Endodermal cell (in vitro differentiated cells): ENCODE measurements around the gene AREL1. TPM values are rescaled to one million over a fixed set of nuclear protein-coding genes. Genes with fewer than 3 reads are reported as not detected.
"Not testable (repeated sequence)": the region's sequence is repeated elsewhere in the genome, so short reads cannot be mapped to it uniquely, and the experiment has no call there.

Experiments used
- DNase-seq: peaks from one replicate; pipeline ENCODE4 v3.0.0-alpha.2; 2017
- H3K27ac ChIP-seq: 2 replicates; pipeline ENCODE4 v1.5.1; 2013; ENCODE audit warnings: mild to moderate bottlenecking, low read depth, low read length, moderate library complexity
- H3K27me3 ChIP-seq: 2 replicates; pipeline ENCODE4 v1.6.1; 2013; ENCODE audit warnings: mild to moderate bottlenecking, low read length, moderate library complexity; ENCODE audit not compliant: insufficient read depth, control insufficient read depth, poor library complexity, severe bottlenecking
- H3K36me3 ChIP-seq: 2 replicates; pipeline ENCODE4 v1.7.0; 2013; ENCODE audit warnings: mild to moderate bottlenecking, low read length, moderate library complexity; ENCODE audit not compliant: control insufficient read depth, insufficient read depth
- H3K4me1 ChIP-seq: one replicate; pipeline ENCODE4 v1.7.0; 2013; ENCODE audit warnings: low read length; ENCODE audit not compliant: control insufficient read depth, insufficient read depth
- H3K4me3 ChIP-seq: 2 replicates; pipeline ENCODE4 v1.5.1; 2013; ENCODE audit warnings: mild to moderate bottlenecking, low read length, moderate library complexity
- H3K9ac ChIP-seq: 2 replicates; pipeline ENCODE4 v1.6.1; 2013; ENCODE audit warnings: mild to moderate bottlenecking, low read length, moderate library complexity; ENCODE audit not compliant: poor library complexity, severe bottlenecking; ENCODE audit errors: extremely low read depth
- H3K9me3 ChIP-seq: 2 replicates; pipeline ENCODE4 v1.6.1; 2013; ENCODE audit warnings: mild to moderate bottlenecking, low read length, moderate library complexity; ENCODE audit not compliant: control insufficient read depth
- H3K27ac Mint-ChIP-seq: 2 replicates; pipeline ENCODE4 v1.8.0; 2020; ENCODE audit warnings: mixed read lengths
- H3K27me3 Mint-ChIP-seq: 2 replicates; pipeline ENCODE4 v1.8.0; 2021; ENCODE audit warnings: mild to moderate bottlenecking, mixed read lengths; ENCODE audit not compliant: insufficient read depth
- H3K36me3 Mint-ChIP-seq: 2 replicates; pipeline ENCODE4 v1.8.0; 2020; ENCODE audit warnings: low read depth, mixed read lengths
- H3K4me1 Mint-ChIP-seq: 2 replicates; pipeline ENCODE4 v1.8.0; 2020; ENCODE audit warnings: mixed read lengths
- H3K4me3 Mint-ChIP-seq: 2 replicates; pipeline ENCODE4 v1.8.0; 2020; ENCODE audit warnings: mild to moderate bottlenecking, moderate library complexity, mixed read lengths
- H3K9me3 Mint-ChIP-seq: 2 replicates; pipeline ENCODE4 v1.8.0; 2020; ENCODE audit warnings: mild to moderate bottlenecking, mixed read lengths
- WGBS, 2 experiments: methylation state at CpG; one replicate each; pipeline versions ENCODE4 v1.1.5 to v1.1.7; 2013; ENCODE audit warnings: missing lambda C conversion rate in 2 of 2, mixed read lengths in 1 of 2; ENCODE audit not compliant: insufficient coverage in 1 of 2, insufficient read length in 1 of 2; 5-methylcytosine and 5-hydroxymethylcytosine counted together
- long read RNA-seq, 4 experiments: library from polyadenylated mRNA in 2 of 4; library from RNA in 1 of 4; library from capped mRNA in 1 of 4; stranded (forward) in 3 of 4; unstranded in 1 of 4; transcript quantifications; one replicate each; pipeline ENCODE4 v2.0.0, GENCODE V29; 2020 to 2021; ENCODE audit warnings: inconsistent platforms in 1 of 4
- polyA plus RNA-seq, 2 experiments: library from polyadenylated mRNA; stranded (reverse); fragments of 50-300 nt; gene quantifications; one replicate each; pipeline ENCODE4 v1.2.3, GENCODE V29; 2013
- total RNA-seq, 2 donors: library from RNA; stranded (reverse); fragmentation: NEBNext Ultra II Directional in 1 of 2; extraction: Animal tissue kit (Norgen Biotek cat#: 25700) in 1 of 2; gene quantifications; 2 replicates in 1 of 2; 3 replicates in 1 of 2; pipeline ENCODE4 v1.2.1, GENCODE V29; 2021
- TF ChIP-seq, protein P1 (sequence below): fragments of 200-600 bp; sonication (generic); conservative IDR thresholded peaks from 2 replicates; pipeline ENCODE4 v1.5.0; 2021; ENCODE audit warnings: antibody characterized with exemption, mild to moderate bottlenecking

Gene AREL1, protein sequence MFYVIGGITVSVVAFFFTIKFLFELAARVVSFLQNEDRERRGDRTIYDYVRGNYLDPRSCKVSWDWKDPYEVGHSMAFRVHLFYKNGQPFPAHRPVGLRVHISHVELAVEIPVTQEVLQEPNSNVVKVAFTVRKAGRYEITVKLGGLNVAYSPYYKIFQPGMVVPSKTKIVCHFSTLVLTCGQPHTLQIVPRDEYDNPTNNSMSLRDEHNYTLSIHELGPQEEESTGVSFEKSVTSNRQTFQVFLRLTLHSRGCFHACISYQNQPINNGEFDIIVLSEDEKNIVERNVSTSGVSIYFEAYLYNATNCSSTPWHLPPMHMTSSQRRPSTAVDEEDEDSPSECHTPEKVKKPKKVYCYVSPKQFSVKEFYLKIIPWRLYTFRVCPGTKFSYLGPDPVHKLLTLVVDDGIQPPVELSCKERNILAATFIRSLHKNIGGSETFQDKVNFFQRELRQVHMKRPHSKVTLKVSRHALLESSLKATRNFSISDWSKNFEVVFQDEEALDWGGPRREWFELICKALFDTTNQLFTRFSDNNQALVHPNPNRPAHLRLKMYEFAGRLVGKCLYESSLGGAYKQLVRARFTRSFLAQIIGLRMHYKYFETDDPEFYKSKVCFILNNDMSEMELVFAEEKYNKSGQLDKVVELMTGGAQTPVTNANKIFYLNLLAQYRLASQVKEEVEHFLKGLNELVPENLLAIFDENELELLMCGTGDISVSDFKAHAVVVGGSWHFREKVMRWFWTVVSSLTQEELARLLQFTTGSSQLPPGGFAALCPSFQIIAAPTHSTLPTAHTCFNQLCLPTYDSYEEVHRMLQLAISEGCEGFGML
- 10 to 100 TPM; 36.5 to 39.0 TPM for total RNA-seq
- 32.7 TPM for polyA plus RNA-seq (2013, experiment 1 of 2)
- polyA plus RNA-seq (2013, experiment 2 of 2) = 32.5 TPM
- long read RNA-seq, experiment 1, partial matches to known transcripts = 1 of 9 reads
- long read RNA-seq, experiment 1, other reads (novel, unspliced or antisense) = 8 of 9 reads
- long read RNA-seq, experiment 2, full-length matches to known transcripts = 13 of 36 reads
- long read RNA-seq, experiment 2, partial matches to known transcripts = 10 of 36 reads
- long read RNA-seq, experiment 2, other reads (novel, unspliced or antisense) = 13 of 36 reads
- long read RNA-seq, experiment 3, full-length matches to known transcripts = 17 of 39 reads
- long read RNA-seq, experiment 3, partial matches to known transcripts = 11 of 39 reads
- long read RNA-seq, experiment 3, other reads (novel, unspliced or antisense) = 11 of 39 reads
- long read RNA-seq, experiment 4, partial matches to known transcripts = 1 of 2 reads
- long read RNA-seq, experiment 4, other reads (novel, unspliced or antisense) = 1 of 2 reads

DNA sequence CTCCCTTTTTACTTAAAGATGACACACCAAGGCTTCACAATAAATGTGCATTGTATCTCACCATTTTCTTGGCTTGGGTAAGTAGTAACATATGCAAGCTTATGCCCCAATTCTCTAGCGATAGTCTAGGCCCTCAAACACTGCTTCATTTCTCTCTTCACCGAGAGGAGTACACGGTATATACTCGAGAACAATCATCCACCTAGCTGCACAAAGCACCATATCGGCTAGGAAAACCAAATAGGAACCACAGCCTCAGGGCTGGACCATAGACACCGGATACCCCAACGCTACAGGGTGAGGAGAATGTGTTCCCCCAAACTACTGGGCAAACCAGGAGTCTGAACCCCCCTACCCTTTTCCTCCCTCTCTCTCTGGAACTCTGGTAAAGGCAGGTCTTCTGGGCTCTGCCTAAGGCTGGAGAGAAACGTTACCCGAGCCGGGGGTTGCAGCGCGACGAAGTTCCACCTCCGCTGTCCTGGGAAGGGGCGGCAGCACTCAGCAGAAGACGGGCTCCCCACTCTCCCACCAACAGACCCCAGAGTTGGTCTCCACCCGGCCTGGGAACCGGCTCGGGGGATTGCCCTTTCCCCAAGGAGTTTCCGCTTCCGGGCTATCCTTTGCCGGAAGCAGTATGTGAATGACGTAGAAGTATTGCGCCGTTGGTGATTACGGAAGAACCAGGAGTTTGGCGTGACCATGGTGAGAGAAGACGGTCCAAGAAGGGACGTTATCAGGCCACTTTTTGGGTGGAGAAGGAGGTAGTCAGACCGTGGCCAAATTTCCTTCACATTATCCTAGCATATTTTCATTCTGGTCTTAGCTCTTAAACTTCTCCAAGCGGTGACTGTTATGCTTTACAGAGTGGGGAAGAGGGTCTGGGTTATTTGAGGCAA is at the start of gene AREL1, which contains the start of gene FCF1:
TSS of gene AREL1 (minus strand) at position 582 of the 896 bp plus-strand sequence. CDS start 27,465 bp downstream, outside the sequence.
TSS of gene FCF1 (plus strand) at position 646 of the 896 bp plus-strand sequence. CDS start at position 700, 54 bp downstream.
- H3K9me3 ChIP-seq = no peaks in the 10 kb centered on the region
- peak within 1 kb of the TSS; percentile 48 for H3K27ac ChIP-seq
- H3K9ac ChIP-seq = peak within 1 kb of the TSS; percentile 74
- TF ChIP-seq, protein P1, sequence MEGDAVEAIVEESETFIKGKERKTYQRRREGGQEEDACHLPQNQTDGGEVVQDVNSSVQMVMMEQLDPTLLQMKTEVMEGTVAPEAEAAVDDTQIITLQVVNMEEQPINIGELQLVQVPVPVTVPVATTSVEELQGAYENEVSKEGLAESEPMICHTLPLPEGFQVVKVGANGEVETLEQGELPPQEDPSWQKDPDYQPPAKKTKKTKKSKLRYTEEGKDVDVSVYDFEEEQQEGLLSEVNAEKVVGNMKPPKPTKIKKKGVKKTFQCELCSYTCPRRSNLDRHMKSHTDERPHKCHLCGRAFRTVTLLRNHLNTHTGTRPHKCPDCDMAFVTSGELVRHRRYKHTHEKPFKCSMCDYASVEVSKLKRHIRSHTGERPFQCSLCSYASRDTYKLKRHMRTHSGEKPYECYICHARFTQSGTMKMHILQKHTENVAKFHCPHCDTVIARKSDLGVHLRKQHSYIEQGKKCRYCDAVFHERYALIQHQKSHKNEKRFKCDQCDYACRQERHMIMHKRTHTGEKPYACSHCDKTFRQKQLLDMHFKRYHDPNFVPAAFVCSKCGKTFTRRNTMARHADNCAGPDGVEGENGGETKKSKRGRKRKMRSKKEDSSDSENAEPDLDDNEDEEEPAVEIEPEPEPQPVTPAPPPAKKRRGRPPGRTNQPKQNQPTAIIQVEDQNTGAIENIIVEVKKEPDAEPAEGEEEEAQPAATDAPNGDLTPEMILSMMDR = no peak
- peak; percentile 92 for DNase-seq
- H3K4me3 Mint-ChIP-seq = peak within 1 kb of the TSS; percentile 81
- peaks cover 28% of the 10 kb centered on the region for H3K36me3 ChIP-seq
- no peaks in the 10 kb centered on the region for H3K27me3 ChIP-seq
- H3K9me3 Mint-ChIP-seq = no peaks in the 10 kb centered on the region
- peak within 1 kb of the TSS; percentile 97 for H3K27ac Mint-ChIP-seq
- H3K36me3 Mint-ChIP-seq = peaks cover 9% of the 10 kb centered on the region
- H3K4me1 Mint-ChIP-seq = peaks cover 10% of the 10 kb centered on the region
- no peaks in the 10 kb centered on the region for H3K27me3 Mint-ChIP-seq
- peaks cover 4% of the 10 kb centered on the region for H3K4me1 ChIP-seq
- 0% methylated on average over 17 to 31 of the region's 31 CpGs for WGBS, 2 experiments
- H3K4me3 ChIP-seq = peak within 1 kb of the TSS; percentile 99

DNA sequence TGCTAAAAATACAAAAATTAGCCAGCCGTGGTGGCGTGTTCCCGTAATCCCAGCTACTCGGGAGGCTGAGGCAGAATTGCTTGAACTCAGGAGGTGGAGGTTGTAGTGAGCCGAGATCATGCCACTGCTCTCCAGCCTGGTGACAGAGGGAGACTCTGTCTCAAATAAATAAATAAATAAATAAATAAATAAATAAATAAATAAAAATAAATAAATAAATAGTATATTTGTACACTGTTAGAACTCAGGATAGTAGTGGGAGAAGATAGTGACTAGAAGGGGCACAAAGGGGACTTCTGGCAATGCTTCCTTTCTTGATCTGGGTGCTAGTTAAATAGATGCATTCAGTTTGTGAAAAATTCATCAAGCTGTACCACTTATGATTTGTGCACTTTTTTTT is 45.6 kb upstream of the AREL1 start:
- not testable (repeated sequence) for DNase-seq, H3K36me3 ChIP-seq, H3K4me3 ChIP-seq, H3K4me1 ChIP-seq, H3K9ac ChIP-seq, H3K4me3 Mint-ChIP-seq, H3K27me3 ChIP-seq, H3K27ac Mint-ChIP-seq, H3K4me1 Mint-ChIP-seq, H3K36me3 Mint-ChIP-seq, H3K9me3 ChIP-seq, H3K27ac ChIP-seq, H3K9me3 Mint-ChIP-seq
- H3K27me3 Mint-ChIP-seq = peaks cover 14% of the 10 kb centered on the region
- WGBS, 2 experiments = 91 to 92% methylated on average over 4 of the region's 5 CpGs

DNA sequence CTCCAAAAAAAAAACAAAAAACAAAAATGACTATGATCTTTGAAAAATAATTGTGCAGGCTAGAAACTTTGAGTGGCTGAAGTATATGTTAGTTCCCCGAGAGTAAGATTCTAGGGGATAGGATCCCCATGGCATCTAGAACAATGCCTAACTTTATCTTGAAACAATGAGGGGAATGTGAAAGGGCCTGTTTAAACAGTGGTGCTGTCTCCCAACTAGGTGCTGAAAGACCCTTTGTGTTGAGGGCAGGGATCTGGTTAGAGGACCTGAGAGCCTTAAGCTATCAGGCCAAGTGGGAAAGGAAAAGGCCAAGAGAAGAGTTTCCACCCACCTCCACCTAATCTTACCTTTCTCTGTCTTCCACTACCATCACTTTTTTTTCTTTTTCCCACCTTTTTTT is 43.4 kb upstream of the AREL1 start:
- TF ChIP-seq, protein P1 = no peak
- Histone ChIP-seq H3K36me3 (no peaks in the 10 kb centered on the region), H3K27ac (no peak overlapping the region), H3K4me1 (no peaks in the 10 kb centered on the region), H3K9me3 (peaks cover 10% of the 10 kb centered on the region), H3K9ac (no peak overlapping the region), H3K4me3 (no peak overlapping the region), H3K27me3 (no peaks in the 10 kb centered on the region)
- peaks cover 9% of the 10 kb centered on the region for H3K36me3 Mint-ChIP-seq
- H3K4me3 Mint-ChIP-seq = no peak overlapping the region
- peaks cover 16% of the 10 kb centered on the region for H3K27me3 Mint-ChIP-seq
- H3K27ac Mint-ChIP-seq = no peak overlapping the region
- H3K4me1 Mint-ChIP-seq = no peaks in the 10 kb centered on the region
- H3K9me3 Mint-ChIP-seq = peaks cover 20% of the 10 kb centered on the region
- DNase-seq = peak; percentile 64
- WGBS, 2 experiments = 59 to 86% methylated on average over 1 of the region's 1 CpG
